ENCODE results near the gene IMMP2L. TPM values are rescaled to one million over a fixed set of nuclear protein-coding genes. Genes with fewer than 3 reads are reported as not detected.
"Not testable (repeated sequence)": the region's sequence is repeated elsewhere in the genome, so short reads cannot be mapped to it uniquely, and the experiment has no call there.

IMMP2L gene
- total RNA-seq, 4 donors from 2014 or later: 12.0 to 22.2 (median 17.5) TPM

DNA sequence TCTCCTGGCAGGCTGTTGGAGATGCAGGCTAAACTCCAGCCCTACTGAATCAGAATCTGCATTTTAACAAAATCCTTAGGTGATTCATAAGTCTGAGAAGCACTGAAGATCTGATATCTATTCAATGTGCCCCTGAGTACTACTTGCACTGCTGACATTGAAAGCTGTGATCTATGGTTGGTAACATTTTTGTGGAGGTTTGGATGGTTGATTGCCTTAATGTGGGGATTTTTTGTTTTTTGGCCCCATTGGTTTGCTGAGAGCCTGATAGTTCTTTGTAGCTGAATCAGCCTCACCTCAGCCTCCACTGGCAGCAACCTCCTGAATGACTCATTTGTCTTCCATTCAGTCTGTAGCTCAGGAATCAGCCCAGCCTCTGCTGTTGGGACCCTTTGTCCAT, 486.1 kb downstream of the IMMP2L start:
- no peak for DNase-seq (ENCODE audit: extremely low spot score)
- Histone ChIP-seq H3K9me3 (no peaks in the 10 kb centered on the region), H3K36me3 (no peaks in the 10 kb centered on the region), H3K27ac (replicated peaks in 1 of 4) (no peak overlapping the region), H3K4me3 (no peak overlapping the region), H3K4me1 (peaks cover 0 to 7% (median 3%) of the 10 kb centered on the region in 4 donors), H3K27me3 (no peaks in the 10 kb centered on the region)
- no peak for TF ChIP-seq EP300 (IDR thresholded peaks at IDR 0.05)
- intact Hi-C loops (cut with DNase I): no loop called here

DNA sequence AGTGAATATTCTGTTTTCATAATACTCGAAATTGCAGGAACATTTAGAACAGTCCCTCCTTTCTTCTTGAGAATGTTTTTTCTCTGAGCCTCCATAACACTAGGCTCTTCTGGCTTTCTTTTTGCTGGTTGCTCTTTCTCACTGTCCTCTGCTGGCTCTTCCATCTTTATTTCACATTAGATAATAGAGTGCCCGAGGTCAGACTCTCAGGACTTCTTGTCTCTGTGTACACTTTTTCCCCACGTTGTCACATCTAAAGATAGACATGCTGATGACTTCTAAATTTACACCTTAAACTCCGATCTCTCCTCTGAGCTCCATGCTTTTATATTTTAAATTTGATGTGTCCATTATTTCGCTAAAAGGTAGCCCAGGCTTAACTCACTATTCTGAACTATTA, 486.8 kb downstream of the IMMP2L start:
- Histone ChIP-seq H3K9me3 (no peaks in the 10 kb centered on the region), H3K27me3 (no peaks in the 10 kb centered on the region), H3K4me3 (no peak overlapping the region), H3K4me1 (peaks cover 0 to 7% (median 3%) of the 10 kb centered on the region in 4 donors), H3K36me3 (no peaks in the 10 kb centered on the region), H3K27ac (replicated peaks in 1 of 4) (no peak overlapping the region)
- TF ChIP-seq POLR2A (IDR thresholded peaks at IDR 0.05; ENCODE audit: low read depth): no peak
- TF ChIP-seq EP300 (IDR thresholded peaks at IDR 0.05): no peak
- TF ChIP-seq, protein P1, sequence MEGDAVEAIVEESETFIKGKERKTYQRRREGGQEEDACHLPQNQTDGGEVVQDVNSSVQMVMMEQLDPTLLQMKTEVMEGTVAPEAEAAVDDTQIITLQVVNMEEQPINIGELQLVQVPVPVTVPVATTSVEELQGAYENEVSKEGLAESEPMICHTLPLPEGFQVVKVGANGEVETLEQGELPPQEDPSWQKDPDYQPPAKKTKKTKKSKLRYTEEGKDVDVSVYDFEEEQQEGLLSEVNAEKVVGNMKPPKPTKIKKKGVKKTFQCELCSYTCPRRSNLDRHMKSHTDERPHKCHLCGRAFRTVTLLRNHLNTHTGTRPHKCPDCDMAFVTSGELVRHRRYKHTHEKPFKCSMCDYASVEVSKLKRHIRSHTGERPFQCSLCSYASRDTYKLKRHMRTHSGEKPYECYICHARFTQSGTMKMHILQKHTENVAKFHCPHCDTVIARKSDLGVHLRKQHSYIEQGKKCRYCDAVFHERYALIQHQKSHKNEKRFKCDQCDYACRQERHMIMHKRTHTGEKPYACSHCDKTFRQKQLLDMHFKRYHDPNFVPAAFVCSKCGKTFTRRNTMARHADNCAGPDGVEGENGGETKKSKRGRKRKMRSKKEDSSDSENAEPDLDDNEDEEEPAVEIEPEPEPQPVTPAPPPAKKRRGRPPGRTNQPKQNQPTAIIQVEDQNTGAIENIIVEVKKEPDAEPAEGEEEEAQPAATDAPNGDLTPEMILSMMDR (IDR thresholded peaks at IDR 0.05): no peak
- no peak for TF ChIP-seq POLR2AphosphoS5 (IDR thresholded peaks at IDR 0.05)
- WGBS: 88% methylated on average over 5 of the region's 5 CpGs
- intact Hi-C loops (cut with DNase I): no loop called here
- DNase-seq (ENCODE audit: extremely low spot score): no peak

DNA sequence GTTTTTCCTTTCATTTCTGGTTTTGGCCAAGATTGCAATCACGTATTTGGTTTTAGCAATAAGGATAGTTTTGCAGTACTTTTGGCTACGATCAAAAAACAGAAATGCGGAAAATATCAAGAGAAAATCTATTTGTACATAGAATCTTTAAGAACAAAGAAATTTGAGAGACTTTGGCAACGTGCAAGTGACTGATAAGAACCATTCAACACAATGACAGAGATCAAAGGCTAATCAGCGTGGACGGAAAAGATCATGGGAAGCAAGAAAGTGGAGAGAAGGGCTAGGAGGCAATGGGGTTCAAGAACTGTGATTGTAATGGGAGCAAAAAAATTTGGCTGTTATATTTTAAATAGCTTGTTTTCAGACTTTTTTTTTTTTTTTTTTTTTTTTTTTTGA, 487.5 kb downstream of the IMMP2L start:
- intact Hi-C loops (cut with DNase I): no loop called here
- WGBS: 67% methylated on average over 6 of the region's 6 CpGs
- H3K27me3 ChIP-seq: no peaks in the 10 kb centered on the region
- TF ChIP-seq, protein P1 (IDR thresholded peaks at IDR 0.05): no peak
- TF ChIP-seq EP300 (IDR thresholded peaks at IDR 0.05) (no peak), POLR2A (IDR thresholded peaks at IDR 0.05; ENCODE audit: low read depth) (no peak), POLR2AphosphoS5 (IDR thresholded peaks at IDR 0.05) (no peak)
- H3K27ac ChIP-seq (replicated peaks in 1 of 4): no peak overlapping the region
- H3K36me3 ChIP-seq: no peaks in the 10 kb centered on the region
- no peak overlapping the region for H3K4me3 ChIP-seq
- H3K9me3 ChIP-seq: no peaks in the 10 kb centered on the region
- H3K4me1 ChIP-seq: peaks cover 0 to 7% (median 3%) of the 10 kb centered on the region in 4 donors
- no peak for DNase-seq (ENCODE audit: extremely low spot score)

DNA sequence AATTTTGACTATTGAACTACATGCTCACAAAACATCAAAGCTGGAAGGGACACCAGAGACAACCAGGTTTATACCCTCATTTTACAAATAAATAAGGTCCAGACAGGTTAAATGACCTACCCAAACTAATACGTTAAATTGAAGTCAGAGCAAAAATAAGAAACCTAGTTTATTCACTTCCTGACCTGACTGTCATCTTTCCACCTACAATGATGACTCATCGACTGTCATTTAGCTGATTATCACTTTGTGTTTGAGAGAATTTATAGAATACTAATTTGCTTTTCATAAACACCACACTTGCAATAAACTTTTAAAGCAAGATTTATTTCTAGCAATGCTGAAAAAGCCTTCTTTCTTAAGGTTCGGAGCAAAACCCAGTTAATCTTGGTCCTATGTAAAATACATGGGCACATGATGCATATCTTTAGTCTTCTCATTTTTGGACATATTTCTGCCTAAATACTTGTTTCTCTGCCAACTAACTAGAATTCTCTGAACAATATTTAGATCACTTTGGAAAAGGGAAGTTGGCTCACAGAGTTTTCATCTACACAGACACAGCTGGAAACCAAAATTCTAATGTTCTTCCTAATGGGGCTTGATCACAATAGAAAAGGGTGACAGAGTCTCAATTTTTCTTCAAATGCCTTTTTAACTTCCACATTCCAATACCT, 488.1 kb downstream of the IMMP2L start:
- DNase-seq (ENCODE audit: extremely low spot score): no peak
- WGBS: 72% methylated on average over 3 of the region's 3 CpGs
- Histone ChIP-seq H3K27ac (replicated peaks in 1 of 4) (no peak overlapping the region), H3K36me3 (no peaks in the 10 kb centered on the region), H3K27me3 (no peaks in the 10 kb centered on the region), H3K4me3 (no peak overlapping the region), H3K4me1 (peaks cover 0 to 7% (median 3%) of the 10 kb centered on the region in 4 donors), H3K9me3 (no peaks in the 10 kb centered on the region)
- intact Hi-C loops (cut with DNase I): no loop called here
- TF ChIP-seq EP300 (IDR thresholded peaks at IDR 0.05) (no peak), POLR2AphosphoS5 (IDR thresholded peaks at IDR 0.05) (no peak), POLR2A (IDR thresholded peaks at IDR 0.05; ENCODE audit: low read depth) (no peak)
- TF ChIP-seq, protein P1 (IDR thresholded peaks at IDR 0.05): no peak

DNA sequence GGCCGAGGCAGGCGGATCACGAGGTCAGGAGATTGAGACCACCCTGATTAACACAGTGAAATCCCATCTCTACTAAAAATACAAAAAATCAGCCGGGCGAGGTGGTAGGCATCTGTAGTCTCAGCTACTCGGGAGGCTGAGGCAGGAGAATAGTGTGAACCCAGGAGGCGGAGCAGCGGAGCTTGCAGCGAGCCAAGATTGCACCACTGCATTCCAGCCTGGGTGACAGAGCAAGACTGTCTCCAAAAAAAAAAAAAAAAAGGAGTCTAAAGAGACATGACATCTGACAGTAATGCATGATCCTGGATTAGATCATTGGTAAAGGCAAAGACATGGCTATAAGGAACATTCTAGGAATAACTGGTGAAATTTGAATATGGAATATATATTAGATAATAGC, 489.6 kb downstream of the IMMP2L start:
- H3K4me1 ChIP-seq; H3K27me3 ChIP-seq; H3K27ac ChIP-seq (replicated peaks in 1 of 4); H3K36me3 ChIP-seq; intact Hi-C loops (cut with DNase I); H3K4me3 ChIP-seq; H3K9me3 ChIP-seq; DNase-seq (ENCODE audit: extremely low spot score): not testable (repeated sequence)
- WGBS: 97% methylated on average over 9 of the region's 9 CpGs

DNA sequence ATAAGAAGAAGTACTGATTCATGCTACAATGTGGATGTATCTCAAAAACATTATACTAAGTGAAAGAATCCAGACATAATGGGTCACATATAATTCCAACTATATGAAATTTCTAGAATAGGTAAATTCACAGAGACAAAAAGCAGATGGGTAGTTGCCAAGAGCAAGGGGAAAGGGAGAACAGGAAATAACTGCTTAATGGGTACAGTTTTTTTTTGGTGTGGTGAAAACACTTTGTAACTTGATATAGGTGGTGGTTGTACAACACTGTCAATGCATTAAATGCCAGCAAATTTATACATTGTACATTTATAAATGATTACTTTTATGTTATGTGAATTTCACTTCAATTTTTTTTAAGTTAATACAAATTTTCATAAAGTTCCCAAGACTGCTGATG, 490.7 kb downstream of the IMMP2L start:
- Histone ChIP-seq H3K4me3 (no peak overlapping the region), H3K27ac (replicated peaks in 1 of 4) (no peak overlapping the region), H3K9me3 (no peaks in the 10 kb centered on the region), H3K4me1 (peaks cover 0 to 7% (median 6%) of the 10 kb centered on the region in 4 donors), H3K27me3 (no peaks in the 10 kb centered on the region), H3K36me3 (no peaks in the 10 kb centered on the region)
- no peak for DNase-seq (ENCODE audit: extremely low spot score)
- no peak for TF ChIP-seq POLR2A (IDR thresholded peaks at IDR 0.05; ENCODE audit: low read depth)
- no peak for TF ChIP-seq EP300 (IDR thresholded peaks at IDR 0.05)
- TF ChIP-seq, protein P1 (IDR thresholded peaks at IDR 0.05): no peak
- TF ChIP-seq POLR2AphosphoS5 (IDR thresholded peaks at IDR 0.05): no peak
- intact Hi-C loops (cut with DNase I): no loop called here

All from esophagus muscularis mucosa (tissue), 4 donors.